Activated CD8-positive, alpha-beta T cell treated with anti-CD3 and anti-CD28 coated beads, Interleukin-2, amount 10 ng/mL, durations not matched to agents 7 days and 5 days (primary cell): ENCODE measurements around the gene STIM2. TPM values are rescaled to one million over a fixed set of nuclear protein-coding genes. Genes with fewer than 3 reads are reported as not detected.
"Not testable (repeated sequence)": the region's sequence is repeated elsewhere in the genome, so short reads cannot be mapped to it uniquely, and the experiment has no call there.

Experiments
- ATAC-seq: fragments of 150-1000 bp; cut with Tn5 transposase; one replicate; pipeline ENCODE4 v1.10.0; 2021; ENCODE audit warnings: moderate library complexity
- CTCF ChIA-PET: fragments of 350-600 bp; sonication (Branson Sonifier 250); formaldehyde crosslinking; loops from one replicate; lab custom pipeline; 2021; ENCODE audit warnings: antibody characterized with exemption; lab: Charles Lee
- POLR2A ChIA-PET: fragments of 350-600 bp; sonication (Branson Sonifier 250); formaldehyde crosslinking; loops from one replicate; lab custom pipeline; 2021; ENCODE audit warnings: antibody characterized with exemption; lab: Charles Lee
- DNase-seq: peaks from one replicate; pipeline ENCODE4 v3.0.0-alpha.2; 2020
- H3K27ac Mint-ChIP-seq: one replicate; pipeline ENCODE4 v1.8.0; 2021; ENCODE audit warnings: mild to moderate bottlenecking, mixed read lengths
- H3K27me3 Mint-ChIP-seq: one replicate; pipeline ENCODE4 v1.8.0; 2021; ENCODE audit warnings: low read depth, mixed read lengths
- H3K36me3 Mint-ChIP-seq: one replicate; pipeline ENCODE4 v1.8.0; 2021; ENCODE audit warnings: low read depth, mixed read lengths
- H3K4me1 Mint-ChIP-seq: one replicate; pipeline ENCODE4 v1.8.0; 2021; ENCODE audit warnings: low read depth, mixed read lengths
- H3K4me3 Mint-ChIP-seq: one replicate; pipeline ENCODE4 v1.8.0; 2021; ENCODE audit warnings: mild to moderate bottlenecking, mixed read lengths
- H3K9me3 Mint-ChIP-seq: one replicate; pipeline ENCODE4 v1.8.0; 2022; ENCODE audit warnings: mixed read lengths; ENCODE audit not compliant: insufficient read depth
- total RNA-seq, 2 experiments: library from RNA; stranded (reverse); gene quantifications; one replicate each; pipeline ENCODE4 v1.2.3, GENCODE V29; 2021

Gene STIM2
- total RNA-seq, 2 experiments from 2014 or later, result 52.3 to 53.3 TPM

DNA sequence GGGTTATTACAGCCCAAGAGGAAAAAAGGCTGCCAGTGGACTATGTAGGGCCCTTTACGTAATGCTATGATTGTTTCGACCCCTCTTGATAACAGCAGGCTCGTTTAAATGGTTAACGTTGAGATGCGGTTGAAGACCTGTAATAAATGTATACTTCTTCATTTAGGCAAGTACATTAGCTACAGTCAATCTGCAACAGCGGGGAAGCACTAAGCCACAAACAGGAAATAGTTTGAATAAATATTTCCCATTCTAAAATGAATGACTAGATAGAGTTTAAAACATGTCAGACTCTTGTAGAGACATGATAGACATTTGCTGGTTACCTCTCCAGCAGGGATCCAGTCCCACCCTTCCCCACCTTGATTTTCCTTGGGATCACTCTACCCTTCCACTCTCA lies 38.1 kb upstream of the STIM2 start:
- POLR2A ChIA-PET, result interaction anchor here (0.9 kb wide), 1 partner anchor 39 kb away, joined by 3 read pairs; the partner anchor contains the start of gene STIM2
- Mint-ChIP-seq H3K27ac (peak overlapping the region; percentile 44), H3K36me3 (peaks cover 4% of the 10 kb centered on the region), H3K4me3 (no peak overlapping the region), H3K4me1 (peaks cover 10% of the 10 kb centered on the region), H3K27me3 (no peaks in the 10 kb centered on the region), H3K9me3 (peaks cover 11% of the 10 kb centered on the region)
- CTCF ChIA-PET, result interaction anchor here (1.0 kb wide), 1 partner anchor 23 kb away, joined by 3 read pairs; no protein-coding TSS in a partner anchor
- DNase-seq (no peak), ATAC-seq (peak; percentile 60)

DNA sequence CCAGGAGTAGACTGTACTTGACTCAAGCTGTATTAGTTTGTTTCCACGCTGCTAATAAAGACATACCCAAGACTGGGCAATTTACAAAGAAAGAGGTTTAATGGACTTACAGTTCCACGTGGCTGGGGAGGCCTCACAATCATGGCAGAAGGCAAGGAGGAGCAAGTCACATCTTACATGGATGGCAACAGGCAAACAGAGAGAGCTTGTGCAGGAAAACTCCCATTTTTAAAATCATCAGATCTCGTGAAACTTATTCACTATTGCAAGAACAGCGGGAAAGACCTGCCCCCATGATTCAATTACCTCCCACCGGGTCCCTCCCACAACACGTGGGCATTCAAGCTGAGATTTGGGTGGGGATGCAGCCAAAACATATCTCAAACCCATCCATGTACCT lies 37.7 kb upstream of the STIM2 start:
- CTCF ChIA-PET, result interaction anchor here (1.0 kb wide), 1 partner anchor 24 kb away, joined by 3 read pairs; no protein-coding TSS in a partner anchor
- Mint-ChIP-seq H3K4me1 (peaks cover 10% of the 10 kb centered on the region), H3K27ac (peak overlapping the region; percentile 44), H3K9me3 (peaks cover 11% of the 10 kb centered on the region)
- not testable (repeated sequence) for DNase-seq, H3K36me3 Mint-ChIP-seq, H3K27me3 Mint-ChIP-seq, ATAC-seq, H3K4me3 Mint-ChIP-seq
- POLR2A ChIA-PET, result interaction anchor here (0.9 kb wide), 1 partner anchor 38 kb away, joined by 3 read pairs; the partner anchor contains the start of gene STIM2

DNA sequence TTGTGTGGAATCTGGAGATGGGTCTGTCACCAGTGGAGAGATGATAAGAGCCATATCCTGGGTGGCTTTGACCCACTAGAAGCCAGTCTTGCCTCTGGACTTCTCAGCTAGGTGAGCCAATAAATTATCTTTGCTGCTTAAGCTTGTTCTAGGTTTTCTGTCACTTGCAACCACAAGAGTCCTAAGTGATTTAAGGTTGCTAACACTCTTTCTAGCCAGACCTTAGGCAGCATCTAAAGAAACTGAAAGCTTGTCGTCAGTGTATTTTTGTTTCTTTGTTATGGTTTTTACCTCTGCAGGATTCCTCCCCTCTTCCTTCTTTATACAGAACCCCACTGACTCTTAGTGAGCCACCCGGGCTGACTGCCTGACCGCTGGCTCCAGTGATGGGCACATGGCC lies 37.1 kb upstream of the STIM2 start:
- no peak overlapping the region for H3K4me3 Mint-ChIP-seq

DNA sequence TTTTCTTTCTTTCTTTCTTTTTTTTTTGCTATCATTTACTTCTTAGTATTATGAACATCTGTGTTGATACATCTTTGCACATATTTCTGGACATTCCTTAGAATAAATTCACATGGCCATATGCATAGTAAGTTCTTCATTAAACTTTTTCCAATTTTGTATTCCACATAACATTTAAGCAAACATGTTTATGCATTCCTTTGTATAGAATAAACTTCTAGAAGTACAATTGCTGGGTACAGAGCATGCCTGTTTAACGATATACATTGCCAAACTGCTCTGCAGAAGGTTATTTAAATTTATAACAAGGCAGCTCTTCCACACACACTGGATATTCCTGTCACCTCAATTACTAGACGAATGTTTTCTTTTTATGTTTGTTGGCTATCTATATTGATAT lies 36.0 kb upstream of the STIM2 start:
- DNase-seq (no peak), ATAC-seq (no peak)
- ChIA-PET POLR2A (no interaction called here), CTCF (interaction anchor here (0.7 kb wide), 1 partner anchor 102 kb away, joined by 4 read pairs; no protein-coding TSS in a partner anchor)
- Mint-ChIP-seq H3K27ac (no peak overlapping the region), H3K36me3 (peaks cover 4% of the 10 kb centered on the region), H3K27me3 (no peaks in the 10 kb centered on the region), H3K4me3 (no peak overlapping the region), H3K4me1 (peaks cover 10% of the 10 kb centered on the region), H3K9me3 (peaks cover 11% of the 10 kb centered on the region)

More for the DNA sequence above, 37.1 kb upstream of the STIM2 start:
- Mint-ChIP-seq H3K4me1 (peaks cover 10% of the 10 kb centered on the region), H3K27ac (no peak overlapping the region), H3K27me3 (no peaks in the 10 kb centered on the region), H3K9me3 (peaks cover 11% of the 10 kb centered on the region), H3K36me3 (peaks cover 4% of the 10 kb centered on the region)
- ChIA-PET CTCF (interaction anchor here (1.0 kb wide), 1 partner anchor 25 kb away, joined by 3 read pairs; no protein-coding TSS in a partner anchor), POLR2A (no interaction called here)
- DNase-seq, result no peak
- ATAC-seq, result no peak

DNA sequence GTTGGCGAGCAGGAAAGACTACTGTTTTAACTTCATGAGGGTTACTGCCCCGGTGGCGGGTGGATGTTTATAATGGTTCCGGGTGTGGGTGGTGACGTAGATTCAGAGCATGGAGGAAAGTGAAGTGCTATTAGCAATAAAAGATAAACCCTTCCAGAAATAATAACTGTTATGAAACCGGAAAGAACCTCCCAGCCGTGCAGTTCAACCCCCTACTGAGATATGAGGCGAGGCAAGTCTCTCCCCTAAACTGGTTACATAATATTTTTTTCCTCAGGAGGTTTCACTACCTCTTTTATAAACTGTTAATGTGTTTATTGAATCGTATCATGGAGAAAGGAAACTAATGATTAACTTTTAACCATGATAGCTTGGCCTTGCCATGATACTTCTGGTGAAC lies 33.9 kb upstream of the STIM2 start:
- Mint-ChIP-seq H3K4me1 (peaks cover 10% of the 10 kb centered on the region), H3K4me3 (no peak overlapping the region), H3K27ac (no peak overlapping the region), H3K36me3 (peaks cover 4% of the 10 kb centered on the region), H3K27me3 (no peaks in the 10 kb centered on the region), H3K9me3 (peaks cover 4% of the 10 kb centered on the region)
- no peak for DNase-seq
- CTCF ChIA-PET, result no interaction called here
- POLR2A ChIA-PET, result no interaction called here
- ATAC-seq, result no peak

DNA sequence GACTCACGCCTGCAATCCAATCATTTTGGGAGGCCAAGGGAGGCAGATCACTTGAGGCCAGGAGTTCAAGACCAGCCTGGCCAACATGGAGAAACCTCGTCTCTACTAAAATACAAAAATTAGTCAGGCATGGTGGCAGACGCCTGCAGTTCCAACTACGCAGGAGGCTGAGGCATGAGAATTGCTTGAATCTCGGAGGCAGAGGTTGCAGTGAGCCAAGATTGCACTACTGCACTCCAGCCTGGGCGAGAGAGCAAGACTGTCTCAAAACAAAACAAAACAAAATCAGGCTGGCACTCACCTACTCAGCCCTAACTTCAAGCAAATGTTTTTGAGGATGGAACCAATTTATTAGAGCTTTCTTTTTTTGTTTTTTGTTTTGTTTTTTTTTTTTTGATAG lies 33.3 kb upstream of the STIM2 start:
- DNase-seq, H3K4me3 Mint-ChIP-seq, ATAC-seq, H3K4me1 Mint-ChIP-seq, H3K9me3 Mint-ChIP-seq, H3K27me3 Mint-ChIP-seq, H3K27ac Mint-ChIP-seq, H3K36me3 Mint-ChIP-seq, POLR2A ChIA-PET, CTCF ChIA-PET: not testable (repeated sequence)

DNA sequence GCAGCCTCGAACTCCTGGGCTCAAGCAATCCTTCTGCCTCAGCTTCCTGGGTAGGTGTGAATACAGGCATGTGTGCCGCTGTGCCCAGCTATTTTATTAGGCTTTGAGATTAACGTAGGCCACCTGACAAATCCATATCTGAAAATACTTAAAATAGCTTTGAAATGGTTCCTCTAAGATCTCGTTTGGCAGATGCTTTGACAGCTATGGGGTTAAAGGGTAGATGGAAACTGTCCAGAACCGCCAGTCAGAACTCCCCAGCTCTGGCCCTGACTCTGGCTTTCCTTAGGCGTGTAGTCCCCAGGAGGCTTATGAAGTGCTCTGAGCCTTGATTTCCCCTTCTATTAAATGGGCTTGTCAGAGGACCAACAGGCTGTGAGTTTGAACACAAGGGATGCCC lies 32.8 kb upstream of the STIM2 start:
- ATAC-seq (no peak), DNase-seq (no peak)
- peaks cover 2% of the 10 kb centered on the region for H3K4me1 Mint-ChIP-seq
- H3K4me3 Mint-ChIP-seq, result no peak overlapping the region
- H3K27ac Mint-ChIP-seq, result no peak overlapping the region
- peaks cover 3% of the 10 kb centered on the region for H3K9me3 Mint-ChIP-seq
- ChIA-PET CTCF (no interaction called here), POLR2A (no interaction called here)
- H3K27me3 Mint-ChIP-seq, result no peaks in the 10 kb centered on the region
- H3K36me3 Mint-ChIP-seq, result peaks cover 2% of the 10 kb centered on the region

DNA sequence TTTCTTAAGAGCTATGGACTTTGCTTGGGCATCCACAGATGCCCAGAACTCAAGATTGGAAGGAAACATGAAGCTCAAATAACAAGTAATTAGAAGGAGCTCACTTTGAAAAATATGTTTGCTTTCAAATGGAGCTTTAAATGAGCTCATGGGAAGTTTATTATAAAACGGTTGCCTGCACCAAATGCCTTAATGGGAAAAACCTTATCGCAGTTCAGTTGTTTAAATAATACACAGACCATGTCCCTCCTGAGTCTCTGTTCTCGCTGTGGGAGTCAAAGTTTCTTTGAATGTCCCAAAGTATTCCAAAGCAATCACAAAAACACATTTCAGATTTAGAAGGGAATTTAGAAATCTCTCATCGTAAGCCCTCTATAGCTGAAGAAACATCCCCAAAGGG lies 31.6 kb upstream of the STIM2 start:
- ChIA-PET POLR2A (interaction anchor here (0.6 to 0.9 kb wide), 2 partner anchors 29 to 32 kb away, joined by 3 read pairs; no protein-coding TSS in a partner anchor), CTCF (no interaction called here)
- Mint-ChIP-seq H3K4me1 (no peaks in the 10 kb centered on the region), H3K27ac (no peak overlapping the region), H3K4me3 (no peak overlapping the region), H3K9me3 (no peaks in the 10 kb centered on the region), H3K27me3 (no peaks in the 10 kb centered on the region), H3K36me3 (no peaks in the 10 kb centered on the region)
- ATAC-seq (no peak), DNase-seq (no peak)

DNA sequence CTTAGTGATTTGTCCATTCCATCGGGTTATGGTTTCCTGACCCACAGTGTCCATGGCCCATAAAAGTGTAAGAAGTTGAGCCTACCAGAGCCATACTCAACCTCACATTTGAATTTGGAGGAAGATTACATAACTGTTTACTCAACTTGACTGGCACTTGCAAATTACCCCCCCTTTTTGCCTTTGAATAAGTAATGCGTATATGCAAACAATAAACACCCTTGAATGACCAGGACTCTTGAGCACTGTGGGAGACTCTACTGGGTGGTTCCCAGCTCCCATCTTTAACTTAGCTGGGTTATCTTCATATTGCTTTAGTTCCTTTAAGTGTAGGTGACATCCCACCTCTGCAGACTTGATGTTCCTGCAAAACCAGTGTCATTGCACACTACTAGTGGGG lies 30.6 kb upstream of the STIM2 start:
- ChIA-PET POLR2A (no interaction called here), CTCF (no interaction called here)
- no peak overlapping the region for H3K27ac Mint-ChIP-seq
- no peaks in the 10 kb centered on the region for H3K4me1 Mint-ChIP-seq
- no peaks in the 10 kb centered on the region for H3K36me3 Mint-ChIP-seq
- DNase-seq (no peak), ATAC-seq (no peak)
- H3K4me3 Mint-ChIP-seq, result no peak overlapping the region
- no peaks in the 10 kb centered on the region for H3K27me3 Mint-ChIP-seq
- H3K9me3 Mint-ChIP-seq, result no peaks in the 10 kb centered on the region

DNA sequence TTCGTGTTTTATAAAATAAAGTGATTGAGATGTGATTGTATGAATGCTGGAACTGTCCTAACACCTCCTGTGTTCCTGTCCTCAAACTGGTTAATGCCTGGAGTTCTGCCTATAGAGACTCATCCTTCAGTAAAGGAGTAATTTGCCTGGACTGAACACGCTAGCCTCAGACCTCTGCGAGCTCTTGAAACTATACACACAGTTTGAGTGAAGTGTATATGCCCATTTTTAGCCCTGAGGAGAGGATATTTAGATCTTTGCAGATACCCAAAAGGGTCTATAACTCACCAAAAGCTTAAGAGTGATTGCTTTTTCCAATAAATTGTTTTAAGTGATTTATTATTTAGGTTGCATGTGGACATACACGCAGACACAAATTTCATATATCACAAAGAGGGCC lies 29.9 kb upstream of the STIM2 start:
- CTCF ChIA-PET, result no interaction called here
- POLR2A ChIA-PET, result no interaction called here
- ATAC-seq (no peak), DNase-seq (no peak)
- Mint-ChIP-seq H3K4me1 (no peaks in the 10 kb centered on the region), H3K4me3 (no peak overlapping the region), H3K36me3 (no peaks in the 10 kb centered on the region), H3K27ac (no peak overlapping the region), H3K27me3 (no peaks in the 10 kb centered on the region), H3K9me3 (no peaks in the 10 kb centered on the region)

DNA sequence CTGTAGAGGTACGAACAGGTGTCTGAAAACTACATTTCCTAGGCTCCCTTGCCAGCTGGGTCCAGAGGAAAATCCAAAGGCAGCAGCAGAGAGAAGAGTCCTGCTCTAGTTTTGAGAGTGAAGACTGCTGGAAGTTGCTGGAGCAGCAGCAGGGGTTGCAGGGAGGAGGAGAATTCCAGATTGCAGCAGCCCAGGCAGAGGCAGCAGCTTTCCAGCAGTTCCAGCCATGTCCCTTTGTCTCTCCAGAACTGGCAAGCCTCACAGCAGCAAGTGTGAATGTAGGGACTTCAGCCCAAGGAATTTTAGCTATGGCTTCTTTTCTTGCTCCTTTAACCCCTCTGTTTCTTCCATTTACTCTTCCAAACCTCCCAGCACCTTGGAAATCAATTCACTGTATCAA lies 24.1 kb upstream of the STIM2 start:
- Mint-ChIP-seq H3K4me1 (peaks cover 5% of the 10 kb centered on the region), H3K27ac (no peak overlapping the region), H3K4me3 (no peak overlapping the region), H3K27me3 (no peaks in the 10 kb centered on the region), H3K9me3 (no peaks in the 10 kb centered on the region), H3K36me3 (no peaks in the 10 kb centered on the region)
- ATAC-seq (no peak), DNase-seq (no peak)
- POLR2A ChIA-PET, result no interaction called here
- CTCF ChIA-PET, result no interaction called here

DNA sequence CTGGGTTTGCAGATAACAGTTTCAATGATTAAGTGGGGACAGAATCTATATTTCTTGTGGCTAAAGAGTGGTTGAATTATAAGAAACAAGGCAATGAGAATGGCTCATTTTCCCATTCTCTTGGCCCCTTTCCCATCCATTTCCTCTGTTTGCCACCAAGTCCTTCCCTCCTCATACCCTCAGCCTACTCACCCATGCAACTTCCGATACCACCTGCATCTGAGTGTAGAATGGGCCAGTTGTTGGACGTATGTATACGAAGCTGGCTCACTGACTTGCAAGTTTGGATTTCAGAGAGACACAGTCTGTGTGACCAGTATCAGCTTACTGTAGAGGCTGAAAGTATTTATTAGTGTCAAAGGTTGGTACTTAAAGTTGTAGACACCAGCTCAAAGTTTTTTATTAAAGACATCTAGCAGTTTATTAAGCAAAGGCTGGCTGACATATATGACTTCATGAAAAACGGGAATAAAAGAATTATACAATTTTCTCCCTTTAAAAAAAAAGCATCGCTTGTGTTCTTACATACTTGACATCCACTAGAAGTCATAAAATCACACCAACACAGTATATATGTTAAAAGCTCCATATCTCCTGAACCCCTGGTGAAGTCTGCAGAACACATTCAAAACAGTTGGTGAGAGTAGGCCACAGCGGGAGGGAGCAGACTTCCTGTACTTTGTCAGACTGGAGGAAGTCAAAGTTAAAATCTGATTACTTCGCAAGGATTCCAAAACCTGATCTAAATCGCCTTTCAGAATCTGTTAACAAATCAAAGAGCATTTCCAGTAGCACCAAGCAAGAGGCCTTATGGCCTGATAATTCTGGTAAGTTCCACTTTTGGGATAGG lies 22.4 kb upstream of the STIM2 start:
- Mint-ChIP-seq H3K4me1 (peaks cover 5% of the 10 kb centered on the region), H3K4me3 (no peak overlapping the region), H3K27ac (no peak overlapping the region), H3K27me3 (no peaks in the 10 kb centered on the region), H3K9me3 (no peaks in the 10 kb centered on the region), H3K36me3 (no peaks in the 10 kb centered on the region)
- no peak for ATAC-seq
- POLR2A ChIA-PET, result interaction anchor here (0.6 kb wide), 1 partner anchor 15 kb away, joined by 9 read pairs; no protein-coding TSS in a partner anchor
- DNase-seq, result no peak
- CTCF ChIA-PET, result no interaction called here
